HUDEP-2 (cell line): ENCODE measurements around the gene OR2Z1.

Source experiments
- DNase-seq, 76 experiments: peaks; one replicate each; lab custom pipeline; 2025; ENCODE audit not compliant: unreplicated experiment in 76 of 76; lab: John Stamatoyannopoulos, UW

The OR2Z1 gene

GRCh38 chr19:8721334-8721733 is at the start of gene OR2Z1:
TSS of gene OR2Z1 (plus strand) at chr19:8721634. CDS start at chr19:8731029, 9,395 bp downstream.
- DNase-seq: no peak

- DNase-seq: no peak
These were observed 48.0 kb upstream of the OR2Z1 start for GRCh38 chr19:8673276-8673891.

- no peak for DNase-seq
These were observed 46.4 kb upstream of the OR2Z1 start for GRCh38 chr19:8675066-8675465.

GRCh38 chr19:8678244-8678807 is 43.1 kb upstream of the OR2Z1 start:
- no peak for DNase-seq

- DNase-seq: no peak
These were observed 40.6 kb upstream of the OR2Z1 start for GRCh38 chr19:8680676-8681344.

GRCh38 chr19:8681345-8682029 is 39.9 kb upstream of the OR2Z1 start:
- DNase-seq: no peak

- DNase-seq: no peak
These were observed 39.0 kb upstream of the OR2Z1 start for GRCh38 chr19:8682472-8682871.

GRCh38 chr19:8682931-8683330 is 38.5 kb upstream of the OR2Z1 start:
- DNase-seq: no peak

- DNase-seq: no peak
These were observed 37.2 kb upstream of the OR2Z1 start for GRCh38 chr19:8684001-8684902.

GRCh38 chr19:8686549-8686948 is 34.9 kb upstream of the OR2Z1 start:
- no peak for DNase-seq

- no peak for DNase-seq
These were observed 32.5 kb upstream of the OR2Z1 start for GRCh38 chr19:8688930-8689329.

GRCh38 chr19:8690753-8691539 is 30.5 kb upstream of the OR2Z1 start:
- DNase-seq: no peak

GRCh38 chr19:8695501-8695900 is 25.9 kb upstream of the OR2Z1 start:
- DNase-seq: no peak

GRCh38 chr19:8695911-8696310 is 25.5 kb upstream of the OR2Z1 start:
- no peak for DNase-seq

GRCh38 chr19:8696993-8697392 is 24.4 kb upstream of the OR2Z1 start:
- DNase-seq: no peak

- peak in 2 of 76 experiments; percentile 4 to 11 for DNase-seq
These were observed 23.6 kb upstream of the OR2Z1 start for GRCh38 chr19:8697671-8698432.

- DNase-seq: no peak
These were observed 22.9 kb upstream of the OR2Z1 start, which contains the start of gene ACTL9 for GRCh38 chr19:8698433-8699063. TSS of gene ACTL9 (minus strand) at chr19:8698795. CDS start at chr19:8698701, 94 bp downstream.

GRCh38 chr19:8699908-8700307 is 21.5 kb upstream of the OR2Z1 start:
- DNase-seq: no peak

- no peak for DNase-seq
These were observed 20.5 kb upstream of the OR2Z1 start for GRCh38 chr19:8700956-8701355.
